GM18951 (cell line): Measurements from ENCODE around the gene GPATCH1.

Source experiments
- POLR2A ChIP-seq: IDR thresholded peaks from 4 replicates; pipeline ENCODE4 v1.6.1; 2011; ENCODE audit warnings: mild to moderate bottlenecking; ENCODE audit not compliant: insufficient read length, insufficient read depth; ENCODE audit errors: extremely low read depth
- in situ Hi-C: fragments of 300-500 bp; cut with MboI; formaldehyde crosslinking; loops from one replicate; pipeline ENCODE4 v1.12.0; 2022; ENCODE audit warnings: low sequenced_read_pairs, mixed read lengths, inconsistent platforms; ENCODE audit not compliant: unreplicated experiment

The GPATCH1 gene

GRCh38 chr19:33086955-33087354, 6.0 kb downstream of the GPATCH1 start:
- in situ Hi-C loops: no loop called here

GRCh38 chr19:33089010-33089409, 8.0 kb downstream of the GPATCH1 start:
- no peak for TF ChIP-seq POLR2A
- in situ Hi-C loops: no loop called here

More at GRCh38 chr19:33086955-33087354, 6.0 kb downstream of the GPATCH1 start:
- no peak for TF ChIP-seq POLR2A

- in situ Hi-C loops: no loop called here
- TF ChIP-seq POLR2A: no peak
Measured at GRCh38 chr19:33090179-33090578, 9.2 kb downstream of the GPATCH1 start.

- in situ Hi-C loops: no loop called here
Measured at GRCh38 chr19:33093420-33094210, 12.6 kb downstream of the GPATCH1 start.

GRCh38 chr19:33094436-33095067, 13.6 kb downstream of the GPATCH1 start:
- TF ChIP-seq POLR2A: no peak
- in situ Hi-C loops: no loop called here

More at GRCh38 chr19:33093420-33094210, 12.6 kb downstream of the GPATCH1 start:
- TF ChIP-seq POLR2A: no peak

- TF ChIP-seq POLR2A: no peak
- in situ Hi-C loops: no loop called here
Measured at GRCh38 chr19:33096005-33096404, 15.0 kb downstream of the GPATCH1 start.

- TF ChIP-seq POLR2A: no peak
- in situ Hi-C loops: no loop called here
Measured at GRCh38 chr19:33098055-33098534, 17.1 kb downstream of the GPATCH1 start.

GRCh38 chr19:33100894-33101644, 20.1 kb downstream of the GPATCH1 start:
- no peak for TF ChIP-seq POLR2A
- in situ Hi-C loops: no loop called here

- in situ Hi-C loops: no loop called here
- TF ChIP-seq POLR2A: no peak
Measured at GRCh38 chr19:33102893-33103292, 21.9 kb downstream of the GPATCH1 start.

GRCh38 chr19:33108161-33108560, 27.2 kb downstream of the GPATCH1 start:
- no peak for TF ChIP-seq POLR2A
- in situ Hi-C loops: no loop called here

- no peak for TF ChIP-seq POLR2A
Measured at GRCh38 chr19:33110137-33110910, 29.3 kb downstream of the GPATCH1 start.

GRCh38 chr19:33111587-33111986, 30.6 kb downstream of the GPATCH1 start:
- no peak for TF ChIP-seq POLR2A
- in situ Hi-C loops: loop anchor here (10.0 kb wide), 1 partner anchor 137 kb away; the partner anchor contains the start of genes CEP89 and FAAP24

More at GRCh38 chr19:33110137-33110910, 29.3 kb downstream of the GPATCH1 start:
- in situ Hi-C loops: loop anchor here (10.0 kb wide), 1 partner anchor 136 kb away; the partner anchor contains the start of genes CEP89 and FAAP24

- in situ Hi-C loops: loop anchor here (10.0 kb wide), 1 partner anchor 140 kb away; the partner anchor contains the start of genes CEP89 and FAAP24
- no peak for TF ChIP-seq POLR2A
Measured at GRCh38 chr19:33114312-33114711, 33.3 kb downstream of the GPATCH1 start.

- in situ Hi-C loops: loop anchor here (10.0 kb wide), 1 partner anchor 143 kb away; the partner anchor contains the start of genes CEP89 and FAAP24
- TF ChIP-seq POLR2A: no peak
Measured at GRCh38 chr19:33117501-33117900, 36.5 kb downstream of the GPATCH1 start.
